GM23338 (cell line): ENCODE data around the gene LOXHD1.

Source experiments
- EZH2 ChIP-seq: fragments of 200-600 bp; sonication (generic); IDR thresholded peaks from one replicate; pipeline ENCODE4 v1.8.0; 2017; ENCODE audit warnings: antibody characterized with exemption, mild to moderate bottlenecking, low read depth; ENCODE audit not compliant: unreplicated experiment
- EZH2phosphoT487 ChIP-seq: fragments of 200-600 bp; sonication (generic); IDR thresholded peaks from one replicate; pipeline ENCODE4 v1.8.1; 2018; ENCODE audit warnings: antibody characterized with exemption; ENCODE audit not compliant: unreplicated experiment
- POLR2AphosphoS5 ChIP-seq: IDR thresholded peaks from 2 replicates; pipeline ENCODE4 v1.6.1; 2016; ENCODE audit warnings: antibody characterized with exemption, low read depth
- TF ChIP-seq, protein P1 (sequence below), 2 experiments: fragments of 200-600 bp in 1 of 2; sonication (generic) in 1 of 2; conservative IDR thresholded peaks; 2 replicates each; pipeline versions ENCODE4 v1.5.1 to v1.6.1; 2016 to 2017; ENCODE audit warnings: antibody characterized with exemption in 2 of 2, low read depth in 2 of 2, mild to moderate bottlenecking in 2 of 2, moderate library complexity in 1 of 2

DNA sequence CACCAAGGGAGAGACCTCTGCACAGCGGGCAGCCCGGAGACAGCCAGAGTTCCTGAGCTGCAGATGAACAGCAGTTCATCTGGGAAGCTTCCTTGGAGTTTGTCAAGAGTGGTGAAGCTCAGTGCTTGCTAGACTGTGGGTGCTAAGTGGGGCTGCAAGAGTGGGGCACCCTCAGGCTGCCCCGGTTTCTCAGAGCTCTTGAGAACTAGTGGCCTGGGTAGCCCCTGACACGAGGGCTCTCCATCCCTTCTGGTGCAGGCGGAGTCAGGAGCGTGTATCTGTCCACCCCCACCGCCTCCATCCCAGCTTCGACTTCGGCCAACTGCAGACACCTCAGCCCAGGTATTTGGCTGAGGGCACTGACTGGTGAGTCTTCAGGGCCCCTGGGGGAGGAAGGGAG is 222.0 kb downstream of the LOXHD1 start:
- TF ChIP-seq, protein P1, sequence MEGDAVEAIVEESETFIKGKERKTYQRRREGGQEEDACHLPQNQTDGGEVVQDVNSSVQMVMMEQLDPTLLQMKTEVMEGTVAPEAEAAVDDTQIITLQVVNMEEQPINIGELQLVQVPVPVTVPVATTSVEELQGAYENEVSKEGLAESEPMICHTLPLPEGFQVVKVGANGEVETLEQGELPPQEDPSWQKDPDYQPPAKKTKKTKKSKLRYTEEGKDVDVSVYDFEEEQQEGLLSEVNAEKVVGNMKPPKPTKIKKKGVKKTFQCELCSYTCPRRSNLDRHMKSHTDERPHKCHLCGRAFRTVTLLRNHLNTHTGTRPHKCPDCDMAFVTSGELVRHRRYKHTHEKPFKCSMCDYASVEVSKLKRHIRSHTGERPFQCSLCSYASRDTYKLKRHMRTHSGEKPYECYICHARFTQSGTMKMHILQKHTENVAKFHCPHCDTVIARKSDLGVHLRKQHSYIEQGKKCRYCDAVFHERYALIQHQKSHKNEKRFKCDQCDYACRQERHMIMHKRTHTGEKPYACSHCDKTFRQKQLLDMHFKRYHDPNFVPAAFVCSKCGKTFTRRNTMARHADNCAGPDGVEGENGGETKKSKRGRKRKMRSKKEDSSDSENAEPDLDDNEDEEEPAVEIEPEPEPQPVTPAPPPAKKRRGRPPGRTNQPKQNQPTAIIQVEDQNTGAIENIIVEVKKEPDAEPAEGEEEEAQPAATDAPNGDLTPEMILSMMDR (conservative IDR thresholded peaks at IDR 0.05; ENCODE audit: low read depth in 2 of 2), result no peak
- no peak for TF ChIP-seq EZH2
- no peak for TF ChIP-seq POLR2AphosphoS5
- no peak for TF ChIP-seq EZH2phosphoT487
